ENCODE measurements around the gene NSMF.
A peak's percentile ranks its signal among the peaks of the same experiment; 100 is the strongest.
"Not testable (repeated sequence)": the region's sequence is repeated elsewhere in the genome, so short reads cannot be mapped to it uniquely, and the experiment has no call there.

The NSMF gene

GRCh38 chr9:137456864-137457405, 2.2 kb downstream of the NSMF start:
- no peak for DNase-seq

GRCh38 chr9:137456061-137456863, 2.9 kb downstream of the NSMF start:
- no peak for DNase-seq

GRCh38 chr9:137455359-137455991, 3.7 kb downstream of the NSMF start:
- no peak for DNase-seq

GRCh38 chr9:137454597-137455358, 4.4 kb downstream of the NSMF start:
- no peak for DNase-seq

GRCh38 chr9:137454145-137454596, 5.0 kb downstream of the NSMF start:
- DNase-seq = no peak

- no peak for DNase-seq
These were observed 5.5 kb downstream of the NSMF start for GRCh38 chr9:137453643-137454081.

- DNase-seq = no peak
These were observed 6.1 kb downstream of the NSMF start for GRCh38 chr9:137452761-137453642.

GRCh38 chr9:137452006-137452760, 7.0 kb downstream of the NSMF start:
- DNase-seq = no peak

GRCh38 chr9:137451264-137452005, 7.7 kb downstream of the NSMF start:
- DNase-seq = not testable (repeated sequence)

GRCh38 chr9:137450539-137451222, 8.5 kb downstream of the NSMF start:
- DNase-seq = not testable (repeated sequence)

- no peak for DNase-seq
These were observed 9.1 kb downstream of the NSMF start for GRCh38 chr9:137449931-137450538.

GRCh38 chr9:137449081-137449844, 9.9 kb downstream of the NSMF start:
- DNase-seq = no peak

GRCh38 chr9:137448602-137448962, 10.6 kb downstream of the NSMF start:
- no peak for DNase-seq

GRCh38 chr9:137447722-137448601, 11.2 kb downstream of the NSMF start:
- no peak for DNase-seq

- no peak for DNase-seq
These were observed 12.2 kb downstream of the NSMF start for GRCh38 chr9:137446851-137447471.

- peak in 1 of 2 experiments; percentile 38 for DNase-seq
These were observed 13.2 kb downstream of the NSMF start for GRCh38 chr9:137445930-137446431.

GRCh38 chr9:137445275-137445807, 13.8 kb downstream of the NSMF start:
- peak; percentile 59 to 66 for DNase-seq
